ENCODE measurements around the gene NOL12. TPM values are rescaled to one million over a fixed set of nuclear protein-coding genes. Genes with fewer than 3 reads are reported as not detected.

NOL12 gene
- polyA plus RNA-seq, 6 donors from 2014 or later: 35.7 to 60.6 (median 40.2) TPM

DNA sequence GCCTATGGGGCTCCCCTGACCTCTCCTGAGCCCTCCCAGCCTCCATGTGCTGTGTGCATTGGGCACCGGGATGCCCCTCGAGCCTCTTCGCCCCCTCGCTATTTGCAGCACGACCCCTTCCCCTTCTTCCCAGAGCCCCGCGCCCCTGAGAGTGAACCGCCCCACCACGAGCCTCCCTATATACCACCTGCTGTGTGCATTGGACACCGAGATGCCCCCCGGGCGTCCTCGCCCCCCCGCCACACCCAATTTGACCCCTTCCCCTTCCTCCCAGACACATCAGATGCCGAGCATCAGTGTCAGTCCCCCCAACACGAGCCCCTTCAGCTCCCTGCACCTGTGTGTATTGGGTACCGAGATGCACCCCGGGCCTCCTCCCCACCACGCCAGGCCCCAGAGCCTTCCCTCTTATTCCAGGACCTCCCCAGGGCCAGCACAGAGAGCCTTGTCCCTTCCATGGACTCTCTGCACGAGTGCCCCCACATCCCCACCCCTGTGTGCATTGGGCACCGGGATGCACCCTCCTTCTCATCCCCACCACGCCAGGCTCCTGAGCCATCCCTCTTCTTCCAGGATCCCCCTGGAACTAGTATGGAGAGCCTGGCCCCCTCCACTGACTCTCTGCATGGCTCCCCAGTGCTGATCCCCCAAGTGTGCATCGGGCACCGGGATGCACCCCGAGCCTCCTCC, 39.6 kb downstream of the NOL12 start:
- Mint-ChIP-seq H3K27ac (no peak overlapping the region), H3K27me3 (no peaks in the 10 kb centered on the region), H3K36me3 (peaks cover 0 to 9% of the 10 kb centered on the region in 2 donors), H3K4me1 (no peaks in the 10 kb centered on the region), H3K9me3 (no peaks in the 10 kb centered on the region), H3K4me3 (no peak overlapping the region)
- DNase-seq: no peak
- ATAC-seq (ENCODE audit: low read depth in 2 of 2): no peak

DNA sequence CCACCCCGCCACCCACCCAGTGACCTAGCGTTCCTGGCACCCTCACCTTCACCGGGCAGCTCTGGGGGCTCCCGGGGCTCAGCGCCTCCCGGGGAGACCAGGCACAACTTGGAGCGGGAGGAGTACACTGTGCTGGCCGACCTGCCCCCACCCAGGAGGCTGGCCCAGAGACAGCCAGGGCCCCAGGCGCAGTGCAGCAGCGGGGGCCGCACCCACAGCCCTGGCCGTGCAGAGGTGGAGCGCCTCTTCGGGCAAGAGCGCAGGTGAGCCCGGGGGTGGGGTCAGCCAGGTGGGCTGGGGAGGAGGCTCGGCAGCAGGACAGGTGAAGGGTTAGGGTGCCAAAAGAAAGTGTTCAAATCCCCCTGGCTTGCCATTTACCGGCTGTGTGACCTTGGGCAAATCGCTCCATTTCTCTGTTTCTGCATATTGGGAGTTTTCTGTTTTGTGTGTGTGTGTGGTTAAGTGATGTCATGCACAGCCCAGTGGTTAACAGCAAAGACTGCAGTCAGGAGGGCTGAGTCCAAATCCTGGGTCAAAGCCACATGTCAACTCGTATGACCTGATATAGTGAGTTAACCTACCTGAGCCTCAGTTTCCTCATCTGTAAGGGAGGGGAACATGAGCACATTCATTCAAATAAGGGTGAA, 40.2 kb downstream of the NOL12 start:
- Mint-ChIP-seq H3K4me1 (peaks cover 0 to 3% (median 0%) of the 10 kb centered on the region in 3 donors), H3K9me3 (no peaks in the 10 kb centered on the region), H3K4me3 (no peak overlapping the region), H3K36me3 (peaks cover 0 to 9% of the 10 kb centered on the region in 2 donors), H3K27ac (no peak overlapping the region), H3K27me3 (no peaks in the 10 kb centered on the region)
- ATAC-seq (ENCODE audit: low read depth in 2 of 2): no peak
- no peak for DNase-seq

DNA sequence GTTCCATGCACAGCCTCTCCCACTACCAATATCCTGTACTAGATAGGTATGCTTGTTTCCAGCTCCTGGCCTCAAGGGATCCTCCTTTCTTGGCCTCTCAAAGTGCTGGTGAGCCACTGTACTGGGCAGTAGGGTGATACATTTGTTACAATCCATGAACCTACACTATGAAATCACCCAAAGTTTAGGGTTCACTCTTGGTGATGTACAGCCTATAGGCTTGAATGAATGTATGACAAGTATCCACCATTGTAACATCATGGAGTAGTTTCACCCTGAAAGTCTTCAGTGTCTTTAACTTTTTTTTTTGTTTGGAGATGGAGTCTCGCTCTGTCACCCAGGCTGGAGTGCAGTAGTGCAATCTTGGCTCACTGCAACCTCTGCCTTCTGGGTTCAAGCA, 42.5 kb downstream of the NOL12 start:
- DNase-seq (no peak), ATAC-seq (ENCODE audit: low read depth in 2 of 2) (no peak)
- H3K9me3 Mint-ChIP-seq: no peaks in the 10 kb centered on the region
- H3K27ac Mint-ChIP-seq: no peak overlapping the region
- peaks cover 0 to 9% of the 10 kb centered on the region in 2 donors for H3K36me3 Mint-ChIP-seq
- H3K27me3 Mint-ChIP-seq: no peaks in the 10 kb centered on the region
- no peak overlapping the region for H3K4me3 Mint-ChIP-seq
- peaks cover 0 to 5% (median 5%) of the 10 kb centered on the region in 3 donors for H3K4me1 Mint-ChIP-seq

DNA sequence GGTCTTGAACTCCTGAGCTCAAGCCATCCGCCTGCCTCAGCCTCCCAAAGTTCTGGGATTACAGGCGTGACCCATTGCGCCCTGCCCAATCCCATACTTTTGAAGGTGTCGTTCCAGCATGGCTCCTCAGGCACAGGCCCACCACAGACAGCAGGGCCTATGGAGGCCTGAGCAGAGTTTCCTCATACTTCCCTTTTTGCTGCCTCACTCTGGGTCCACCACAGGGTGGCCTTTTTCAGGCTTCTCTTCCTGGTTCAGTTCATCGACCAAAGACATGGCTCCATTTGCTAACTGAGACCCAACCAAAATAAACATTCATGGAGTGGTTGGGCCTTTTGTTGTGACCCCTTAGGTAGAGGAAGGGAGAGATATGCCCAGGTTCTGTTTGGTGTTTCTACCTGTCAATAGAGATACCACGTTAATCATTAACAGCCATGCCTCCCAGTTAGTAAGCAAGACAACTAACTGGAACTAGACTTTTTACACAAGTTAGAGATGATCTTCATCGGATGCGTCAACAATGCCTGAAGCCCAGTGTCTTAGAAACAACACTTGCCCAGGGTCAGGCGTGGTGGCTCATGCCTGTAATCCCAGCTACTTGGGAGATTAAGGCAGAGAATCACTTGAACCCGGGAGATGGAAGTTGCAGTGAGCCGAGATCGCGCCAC, 45.8 kb downstream of the NOL12 start:
- DNase-seq (no peak), ATAC-seq (ENCODE audit: low read depth in 2 of 2) (peak in 1 of 2 donors; percentile 46)
- H3K27ac Mint-ChIP-seq: peak overlapping the region in 1 of 6 donors; percentile 64
- H3K4me1 Mint-ChIP-seq: peaks cover 0 to 5% (median 5%) of the 10 kb centered on the region in 3 donors
- no peaks in the 10 kb centered on the region for H3K36me3 Mint-ChIP-seq
- no peaks in the 10 kb centered on the region for H3K9me3 Mint-ChIP-seq
- no peak overlapping the region for H3K4me3 Mint-ChIP-seq
- H3K27me3 Mint-ChIP-seq: no peaks in the 10 kb centered on the region

DNA sequence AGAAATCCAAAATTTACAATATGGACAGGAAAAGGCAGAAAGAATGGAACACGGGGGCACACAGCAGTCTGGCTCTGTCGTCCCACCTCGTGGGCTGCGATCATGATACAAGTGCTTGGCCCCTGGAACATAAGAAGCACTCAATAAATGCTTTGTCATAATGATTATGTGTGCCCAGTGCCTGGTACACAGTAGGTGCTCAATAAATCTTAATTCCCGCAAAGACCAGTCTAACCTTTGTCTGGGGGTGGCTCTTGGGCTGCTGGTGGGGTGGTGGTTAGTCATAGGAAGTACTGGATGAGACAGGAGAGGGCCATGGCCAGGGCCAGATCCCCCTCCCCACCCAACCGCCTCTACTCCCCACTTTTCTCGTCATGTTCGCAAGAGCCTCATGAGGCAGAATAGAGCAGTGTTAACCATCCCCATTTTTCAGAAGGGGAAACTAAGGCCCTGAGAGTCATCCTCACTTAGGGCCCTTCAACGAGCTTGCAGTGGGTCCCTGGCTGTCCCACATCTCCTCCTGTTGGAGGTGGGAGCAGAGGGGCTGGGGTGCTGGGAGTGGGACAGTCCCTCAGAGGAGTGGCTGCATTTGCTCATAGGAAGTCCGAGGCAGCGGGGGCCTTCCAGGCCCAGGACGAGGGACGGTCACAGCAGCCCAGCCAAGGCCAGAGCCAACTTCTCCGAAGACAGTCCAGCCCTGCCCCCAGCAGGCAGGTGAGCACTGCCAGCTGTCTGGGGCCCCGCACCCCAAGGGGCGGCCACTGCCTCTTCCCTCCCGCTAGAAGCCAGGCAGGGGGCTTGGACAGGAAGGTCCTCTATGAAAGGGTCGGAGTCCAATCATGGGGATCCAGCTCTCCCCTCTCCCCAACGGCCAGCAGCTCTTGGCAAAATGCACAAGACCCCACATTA, 46.8 kb downstream of the NOL12 start:
- peaks cover 0 to under 1% (median 0%) of the 10 kb centered on the region in 7 donors for H3K9me3 Mint-ChIP-seq
- H3K4me3 Mint-ChIP-seq: no peak overlapping the region
- peaks cover 0 to 6% (median 6%) of the 10 kb centered on the region in 3 donors for H3K27me3 Mint-ChIP-seq
- H3K4me1 Mint-ChIP-seq: peaks cover under 1 to 5% (median 5%) of the 10 kb centered on the region in 3 donors
- no peak for ATAC-seq (ENCODE audit: low read depth in 2 of 2)
- DNase-seq: no peak
- H3K27ac Mint-ChIP-seq: peak overlapping the region in 2 of 6 donors; percentile 33 to 91
- no peaks in the 10 kb centered on the region for H3K36me3 Mint-ChIP-seq

DNA sequence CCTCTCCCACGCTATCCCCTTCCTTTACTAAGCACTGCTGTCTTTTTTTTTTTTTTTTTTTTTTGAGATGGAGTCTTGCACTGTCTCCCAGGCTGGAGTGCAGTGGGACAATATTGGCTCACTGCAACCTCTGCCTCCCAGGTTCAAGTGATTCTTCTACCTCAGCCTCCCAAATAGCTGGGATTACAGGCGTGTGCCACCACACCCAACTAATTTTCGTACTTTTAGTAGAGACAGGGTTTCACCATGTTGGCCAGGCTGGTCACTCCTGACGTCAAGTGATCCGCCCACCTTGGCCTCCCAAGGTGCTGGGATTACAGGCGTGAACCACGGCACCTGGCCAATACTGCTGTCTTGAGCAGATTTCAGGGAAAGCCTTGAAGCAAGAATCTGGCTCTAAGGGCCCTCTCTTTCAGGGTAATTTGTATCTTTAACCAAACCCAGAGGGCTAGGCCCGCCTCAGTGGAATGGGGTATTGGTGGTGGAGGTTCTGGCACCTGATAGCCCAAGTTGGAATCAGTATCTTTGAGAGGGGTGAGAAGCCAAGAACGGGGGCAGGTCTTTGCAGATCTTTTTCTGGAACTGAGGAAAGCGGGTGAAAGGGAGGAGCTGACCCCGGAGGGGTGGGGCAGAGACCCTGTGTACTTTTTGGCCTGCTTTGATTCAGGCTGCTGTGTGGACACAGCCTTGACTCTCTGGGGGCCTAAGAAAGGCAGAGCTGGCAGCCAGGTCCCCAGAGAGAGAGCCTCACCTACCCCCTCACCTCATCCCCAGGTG, 47.7 kb downstream of the NOL12 start:
- H3K9me3 Mint-ChIP-seq: peaks cover 0 to 5% (median 0%) of the 10 kb centered on the region in 7 donors
- peaks cover 0 to 13% (median 10%) of the 10 kb centered on the region in 3 donors for H3K27me3 Mint-ChIP-seq
- peaks cover 5% of the 10 kb centered on the region in 3 donors for H3K4me1 Mint-ChIP-seq
- H3K4me3 Mint-ChIP-seq: no peak overlapping the region
- ATAC-seq (ENCODE audit: low read depth in 2 of 2) (no peak), DNase-seq (no peak)
- no peaks in the 10 kb centered on the region for H3K36me3 Mint-ChIP-seq
- peak overlapping the region in 2 of 6 donors; percentile 33 to 73 for H3K27ac Mint-ChIP-seq

DNA sequence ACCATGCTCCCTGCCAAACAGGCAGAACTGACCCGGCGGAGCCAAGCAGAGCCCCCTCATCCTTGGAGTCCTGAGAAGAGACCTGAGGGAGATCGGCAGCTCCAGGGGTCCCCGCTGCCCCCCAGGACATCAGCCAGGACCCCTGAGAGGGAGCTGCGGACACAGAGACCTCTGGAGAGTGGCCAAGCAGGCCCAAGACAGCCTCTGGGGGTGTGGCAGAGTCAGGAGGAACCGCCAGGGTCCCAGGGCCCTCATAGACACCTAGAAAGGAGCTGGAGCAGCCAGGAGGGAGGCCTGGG, 48.2 kb downstream of the NOL12 start:
- Mint-ChIP-seq H3K36me3 (no peaks in the 10 kb centered on the region), H3K4me1 (peaks cover 5% of the 10 kb centered on the region in 3 donors), H3K4me3 (no peak overlapping the region), H3K9me3 (peaks cover 0 to 5% (median 0%) of the 10 kb centered on the region in 7 donors), H3K27me3 (peaks cover 0 to 13% (median 10%) of the 10 kb centered on the region in 3 donors), H3K27ac (no peak overlapping the region)
- ATAC-seq (ENCODE audit: low read depth in 2 of 2) (no peak), DNase-seq (no peak)

DNA sequence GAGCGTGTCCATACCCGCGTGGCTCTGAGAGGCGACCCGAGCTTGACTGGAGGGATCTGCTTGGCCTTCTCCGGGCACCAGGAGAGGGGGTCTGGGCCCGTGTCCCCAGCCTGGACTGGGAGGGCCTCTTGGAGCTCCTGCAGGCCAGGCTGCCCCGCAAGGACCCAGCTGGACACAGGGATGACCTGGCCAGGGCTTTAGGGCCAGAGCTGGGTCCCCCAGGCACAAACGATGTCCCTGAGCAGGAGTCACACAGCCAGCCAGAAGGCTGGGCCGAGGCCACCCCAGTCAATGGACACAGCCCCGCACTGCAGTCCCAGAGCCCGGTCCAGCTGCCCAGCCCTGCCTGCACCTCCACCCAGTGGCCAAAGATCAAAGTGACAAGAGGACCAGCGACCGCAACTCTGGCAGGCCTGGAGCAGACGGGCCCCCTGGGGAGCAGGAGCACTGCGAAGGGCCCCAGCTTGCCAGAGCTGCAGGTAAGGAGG, 48.9 kb downstream of the NOL12 start:
- Mint-ChIP-seq H3K36me3 (no peaks in the 10 kb centered on the region), H3K9me3 (peaks cover 0 to 5% (median 0%) of the 10 kb centered on the region in 7 donors), H3K27me3 (peaks cover 0 to 13% (median 10%) of the 10 kb centered on the region in 3 donors), H3K27ac (no peak overlapping the region), H3K4me3 (no peak overlapping the region), H3K4me1 (peaks cover 5% of the 10 kb centered on the region in 3 donors)
- no peak for ATAC-seq (ENCODE audit: low read depth in 2 of 2)
- DNase-seq: no peak

DNA sequence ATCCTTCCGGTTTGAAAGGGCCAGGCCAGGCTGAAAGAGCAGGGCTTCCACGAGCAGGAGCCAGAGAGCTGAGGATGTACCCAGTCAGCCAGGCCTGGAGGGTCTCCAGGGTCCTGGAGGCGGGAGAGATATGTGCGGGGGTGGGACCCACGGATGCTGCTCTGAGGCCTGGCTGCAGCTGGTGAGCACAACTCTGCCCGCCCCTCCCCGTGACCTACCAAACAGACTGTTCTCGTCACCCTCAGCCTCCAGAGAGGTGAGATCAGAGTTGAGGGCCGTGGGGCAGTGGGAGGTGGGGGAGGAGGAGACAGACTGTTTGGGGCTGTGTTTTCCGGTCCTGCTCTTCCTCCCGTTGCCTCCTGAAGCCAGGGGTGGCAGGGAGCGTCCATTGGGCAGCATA, 52.9 kb downstream of the NOL12 start:
- H3K27me3 Mint-ChIP-seq: peaks cover 0 to 13% (median 10%) of the 10 kb centered on the region in 3 donors
- peak overlapping the region in 1 of 8 donors; percentile 79 for H3K4me3 Mint-ChIP-seq
- no peaks in the 10 kb centered on the region for H3K36me3 Mint-ChIP-seq
- DNase-seq (no peak), ATAC-seq (ENCODE audit: low read depth in 2 of 2) (no peak)
- H3K9me3 Mint-ChIP-seq: peaks cover 0 to 5% (median 0%) of the 10 kb centered on the region in 7 donors
- no peak overlapping the region for H3K27ac Mint-ChIP-seq
- H3K4me1 Mint-ChIP-seq: peaks cover 0 to 9% (median 4%) of the 10 kb centered on the region in 3 donors

DNA sequence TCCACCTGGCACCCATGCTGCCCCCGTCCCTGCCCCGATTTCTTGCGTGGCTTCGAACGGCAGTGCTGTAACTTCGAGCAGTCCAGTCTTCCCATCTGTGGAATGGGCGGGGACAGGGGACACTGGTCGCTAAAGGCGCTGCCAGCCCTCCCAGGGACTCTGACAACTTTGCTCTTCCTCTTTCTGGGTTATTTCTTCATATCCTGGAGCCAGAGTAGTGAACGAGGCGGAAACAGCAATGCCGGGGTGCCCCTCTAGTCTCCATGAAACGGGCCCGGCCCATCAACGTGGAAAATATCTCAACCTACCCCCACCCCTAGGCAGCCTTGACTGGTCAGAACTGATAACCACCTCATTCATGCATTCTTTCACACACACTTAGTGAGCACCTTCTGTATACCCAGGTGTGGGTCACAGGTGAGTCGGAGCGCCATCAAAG, 53.5 kb downstream of the NOL12 start:
- Mint-ChIP-seq H3K4me1 (peaks cover 0 to 9% (median 6%) of the 10 kb centered on the region in 3 donors), H3K36me3 (no peaks in the 10 kb centered on the region), H3K4me3 (no peak overlapping the region), H3K27me3 (peaks cover 0 to 13% (median 10%) of the 10 kb centered on the region in 3 donors), H3K27ac (peak overlapping the region in 1 of 6 donors; percentile 26), H3K9me3 (peaks cover 0 to 5% (median 0%) of the 10 kb centered on the region in 7 donors)
- ATAC-seq (ENCODE audit: low read depth in 2 of 2) (no peak), DNase-seq (no peak)

DNA sequence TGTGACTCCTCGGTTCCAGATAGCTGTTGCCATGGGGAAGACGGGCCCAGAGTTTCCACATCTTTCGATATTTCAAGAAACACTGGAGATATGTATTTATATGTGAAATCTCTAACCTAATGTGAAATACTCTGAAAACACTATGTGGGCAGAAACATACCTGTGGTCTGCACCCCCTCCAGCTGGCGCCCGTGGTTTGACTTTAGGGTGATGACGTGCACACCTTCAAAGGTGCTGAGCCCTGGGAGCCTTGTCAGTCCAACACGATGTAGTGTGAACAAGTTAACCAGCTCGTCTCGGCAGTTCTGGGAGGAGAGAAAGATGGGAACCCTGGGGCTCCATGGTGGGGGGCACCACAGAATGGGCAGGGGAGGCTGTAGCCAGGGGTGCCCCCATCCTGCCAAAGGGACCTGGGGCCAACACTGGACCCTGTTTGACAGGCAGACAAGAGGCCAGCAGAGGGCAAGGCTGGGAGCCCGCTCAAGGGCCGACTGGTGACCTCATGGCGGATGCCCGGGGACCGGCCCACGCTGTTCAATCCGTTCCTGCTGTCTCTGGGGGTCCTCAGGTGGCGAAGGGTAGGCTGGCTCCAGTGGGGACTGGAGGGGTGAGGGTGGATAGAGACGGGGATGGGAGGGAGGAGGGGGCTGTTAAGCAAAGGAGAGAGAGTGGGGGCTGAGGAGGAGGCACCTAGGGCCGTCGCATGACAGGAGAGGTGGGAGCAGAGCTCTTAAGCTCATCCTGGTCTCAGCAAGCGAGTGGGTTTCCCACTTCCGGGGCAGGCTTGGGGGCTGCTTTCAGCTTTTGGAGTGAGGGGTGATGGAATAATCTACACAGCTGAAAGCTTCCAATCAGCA, 54.5 kb downstream of the NOL12 start:
- no peaks in the 10 kb centered on the region for H3K36me3 Mint-ChIP-seq
- H3K4me3 Mint-ChIP-seq: no peak overlapping the region
- ATAC-seq (ENCODE audit: low read depth in 2 of 2) (no peak), DNase-seq (no peak)
- peaks cover 8 to 16% (median 14%) of the 10 kb centered on the region in 3 donors for H3K4me1 Mint-ChIP-seq
- H3K27me3 Mint-ChIP-seq: peaks cover 0 to 13% (median 10%) of the 10 kb centered on the region in 3 donors
- H3K27ac Mint-ChIP-seq: no peak overlapping the region
- peaks cover 0 to 5% (median 0%) of the 10 kb centered on the region in 7 donors for H3K9me3 Mint-ChIP-seq

All from naive B cell (primary cell).